Kidney glomerular epithelial cell (primary cell): ENCODE measurements around the gene TCTN2.

Experiments used
- DNase-seq: peaks from one replicate; lab custom pipeline; 2025; lab: John Stamatoyannopoulos, UW

Gene TCTN2

GRCh38 chr12:123686636-123687190 lies 15.8 kb downstream of the TCTN2 start:
- no peak for DNase-seq

DNA sequence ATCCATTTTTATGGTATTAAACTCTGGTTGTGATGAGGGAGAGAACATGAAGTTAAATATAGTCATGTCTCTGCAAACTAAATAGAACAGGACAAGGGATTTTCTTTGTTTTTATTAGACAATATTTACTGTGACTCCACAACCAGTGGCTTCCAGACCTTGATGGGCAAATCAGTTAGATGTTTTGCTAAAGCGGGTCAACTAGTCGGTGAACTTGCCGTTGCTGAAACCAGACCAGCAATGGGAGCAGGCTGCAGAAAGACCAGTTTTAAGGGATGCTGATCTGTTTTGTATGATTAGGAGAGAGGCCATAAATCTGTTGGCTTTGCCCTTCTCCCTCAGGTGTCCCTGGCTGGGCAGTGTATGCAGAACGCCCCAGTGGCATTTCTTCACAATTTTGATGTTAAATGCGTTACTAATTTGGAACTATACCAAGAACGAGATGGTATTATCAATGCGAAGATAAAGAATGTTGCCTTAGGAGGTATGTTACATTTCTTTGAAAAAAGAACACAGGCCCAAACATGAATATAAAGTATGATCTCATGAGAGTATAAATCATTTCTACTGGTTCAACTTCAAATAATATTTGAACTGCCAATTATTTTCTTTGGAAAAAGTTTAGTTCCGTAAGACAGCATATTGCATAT lies 19.4 kb downstream of the TCTN2 start:
- no peak for DNase-seq

GRCh38 chr12:123696207-123696606 lies 25.3 kb downstream of the TCTN2 start:
- no peak for DNase-seq

GRCh38 chr12:123696646-123697045 lies 25.7 kb downstream of the TCTN2 start:
- DNase-seq = no peak

DNA sequence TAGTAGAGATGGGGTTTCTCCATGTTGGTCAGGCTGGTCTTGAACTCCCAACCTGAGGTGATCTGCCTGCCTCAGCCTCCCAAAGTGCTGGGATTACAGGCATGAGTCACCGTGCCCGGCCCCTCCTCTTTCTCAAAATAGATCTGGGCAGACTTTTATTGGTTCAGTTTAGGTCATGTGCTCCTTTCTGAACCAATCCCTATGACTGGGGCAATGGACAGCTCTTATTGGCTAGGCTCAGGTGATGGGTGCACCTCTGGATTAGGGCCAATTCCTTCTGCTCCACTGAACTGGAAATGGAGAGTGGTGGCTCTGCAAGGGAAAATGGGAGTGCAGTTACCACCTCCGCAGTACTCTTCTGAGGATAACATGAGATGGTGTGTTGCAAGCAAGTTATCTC lies 35.0 kb downstream of the TCTN2 start:
- no peak for DNase-seq

DNA sequence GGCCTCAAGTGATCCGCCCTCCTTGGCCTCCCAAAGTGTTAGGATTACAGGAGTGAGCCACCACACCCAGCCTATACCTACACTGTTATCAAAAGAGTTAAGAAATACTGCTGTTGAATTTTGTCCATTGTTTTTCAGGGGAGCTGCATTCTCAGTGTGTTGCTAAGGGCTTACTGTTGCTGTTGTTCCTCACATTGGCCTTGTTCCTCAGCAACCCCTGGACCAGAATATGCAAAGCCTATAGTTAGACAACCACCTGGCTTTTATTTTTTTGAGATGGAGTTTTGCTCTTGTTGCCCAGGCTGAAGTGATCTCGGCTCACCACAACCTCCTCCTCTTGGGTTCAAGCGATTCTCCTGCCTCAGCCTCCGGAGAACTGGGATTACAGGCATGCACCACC lies 36.6 kb downstream of the TCTN2 start:
- no peak for DNase-seq

GRCh38 chr12:123712780-123713319 lies 41.9 kb downstream of the TCTN2 start:
- no peak for DNase-seq

GRCh38 chr12:123713398-123713797 lies 42.5 kb downstream of the TCTN2 start:
- no peak for DNase-seq

GRCh38 chr12:123713823-123714585 lies 43.1 kb downstream of the TCTN2 start:
- DNase-seq = no peak

DNA sequence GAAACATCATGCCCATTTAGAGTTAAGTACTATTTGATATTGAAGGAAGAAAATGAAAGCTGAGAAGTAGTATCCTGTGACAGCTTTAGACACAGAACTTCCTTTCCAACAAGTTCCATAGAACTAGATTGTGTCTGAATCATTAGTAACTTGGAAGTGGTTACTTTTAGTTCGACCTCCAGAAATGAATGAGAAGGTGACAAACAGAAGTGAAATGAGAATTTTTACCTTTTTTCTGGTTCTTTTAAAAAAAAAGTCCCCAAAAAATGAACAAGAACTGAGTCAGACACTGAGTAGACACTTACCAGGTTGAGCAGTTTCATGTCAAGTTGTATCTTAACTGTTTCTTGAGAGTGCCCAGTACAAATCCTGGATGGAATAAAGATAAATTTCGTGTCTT lies 44.3 kb downstream of the TCTN2 start:
- DNase-seq = no peak

DNA sequence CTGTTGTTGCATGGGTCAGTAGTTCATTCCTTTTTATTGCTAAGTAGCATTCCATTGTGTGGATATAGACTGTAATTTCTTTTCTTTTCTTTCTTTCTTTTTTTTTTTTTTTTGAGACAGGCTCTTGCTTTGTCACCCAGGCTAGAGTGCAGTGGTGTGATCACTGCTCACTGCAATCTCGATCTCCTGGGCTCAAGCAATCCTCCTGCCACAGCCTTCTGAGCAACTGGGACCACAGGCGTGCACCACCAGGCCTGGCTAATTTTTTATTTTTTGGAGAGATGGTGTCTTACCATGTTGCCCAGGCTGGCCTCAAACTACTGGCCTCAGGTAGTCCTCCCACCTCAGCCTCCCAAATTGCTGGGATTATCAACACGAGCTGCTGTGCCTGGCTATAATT lies 46.4 kb downstream of the TCTN2 start:
- DNase-seq = no peak

DNA sequence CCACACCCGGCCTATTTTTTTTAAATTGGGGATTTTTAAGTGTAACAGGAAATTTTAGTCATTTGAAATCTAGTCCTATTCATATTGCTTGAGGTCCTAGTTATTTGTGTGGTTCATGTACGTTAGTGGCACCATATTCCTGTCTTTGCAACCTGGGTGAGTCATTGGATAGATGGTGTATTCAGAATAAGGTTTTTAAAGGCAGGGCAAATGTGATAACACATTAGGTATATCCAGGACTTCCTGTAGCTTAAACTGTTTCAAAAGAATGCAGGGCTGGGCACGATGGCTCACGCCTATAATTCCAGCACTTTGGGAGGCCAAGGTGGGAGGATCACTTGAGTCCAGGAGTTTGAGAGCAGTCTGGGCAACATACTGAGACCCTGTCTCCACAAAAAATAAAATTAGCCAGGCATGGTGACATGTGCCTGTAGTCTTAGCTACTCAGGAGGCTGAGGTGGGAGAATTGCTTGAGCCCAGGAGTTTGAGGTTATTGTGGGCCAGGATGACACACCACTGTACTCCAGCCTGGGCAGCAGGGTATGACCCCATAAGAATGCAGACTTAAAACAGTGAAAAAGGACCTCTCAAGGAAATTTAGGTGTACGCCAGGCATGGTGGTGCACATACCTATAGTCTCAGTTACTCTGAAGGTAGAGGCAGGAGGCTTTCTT lies 49.4 kb downstream of the TCTN2 start:
- DNase-seq = no peak

DNA sequence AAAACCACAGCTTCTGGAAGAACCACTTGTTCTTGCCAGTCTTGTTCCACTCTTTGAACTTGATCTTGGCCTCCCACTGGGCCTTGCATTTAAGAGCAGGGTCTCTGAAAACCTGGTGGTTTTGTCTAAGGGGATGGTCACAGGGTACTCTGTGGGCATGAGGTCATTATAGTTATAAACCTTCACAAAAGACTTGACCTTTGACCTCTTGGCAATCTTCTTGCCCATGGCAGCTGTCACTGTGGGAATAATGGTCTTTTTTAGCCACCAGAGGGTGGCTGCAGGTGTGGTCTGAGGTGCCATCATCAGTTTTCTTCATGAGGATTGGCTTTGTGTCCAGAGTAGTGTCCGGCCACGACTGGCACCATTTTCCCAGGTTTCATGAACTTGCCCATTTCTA lies 50.3 kb downstream of the TCTN2 start:
- DNase-seq = no peak

- DNase-seq = no peak
These were observed 52.1 kb downstream of the TCTN2 start for GRCh38 chr12:123723011-123723410.

GRCh38 chr12:123723765-123724164 lies 52.9 kb downstream of the TCTN2 start:
- DNase-seq = no peak

DNA sequence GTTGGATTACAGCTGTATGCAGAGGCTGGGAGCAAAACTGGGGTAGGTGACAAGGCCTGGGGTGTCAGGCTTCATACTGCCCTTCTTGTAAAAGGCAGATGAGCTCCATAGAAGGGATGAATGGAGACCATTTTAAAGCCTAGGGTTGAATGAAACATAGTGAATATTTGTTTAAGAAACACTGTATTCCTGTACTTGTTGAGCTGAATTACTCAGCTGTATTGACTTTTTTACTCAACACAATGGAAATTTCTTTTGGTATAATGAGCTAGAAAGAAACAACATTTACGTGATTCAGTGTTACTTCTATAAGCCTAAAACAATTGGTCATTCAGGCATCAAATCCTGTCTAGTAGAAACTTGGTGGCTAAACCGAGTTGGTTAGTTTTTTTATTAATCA lies 55.3 kb downstream of the TCTN2 start:
- no peak for DNase-seq

GRCh38 chr12:123726962-123727361 lies 56.0 kb downstream of the TCTN2 start:
- no peak for DNase-seq

DNA sequence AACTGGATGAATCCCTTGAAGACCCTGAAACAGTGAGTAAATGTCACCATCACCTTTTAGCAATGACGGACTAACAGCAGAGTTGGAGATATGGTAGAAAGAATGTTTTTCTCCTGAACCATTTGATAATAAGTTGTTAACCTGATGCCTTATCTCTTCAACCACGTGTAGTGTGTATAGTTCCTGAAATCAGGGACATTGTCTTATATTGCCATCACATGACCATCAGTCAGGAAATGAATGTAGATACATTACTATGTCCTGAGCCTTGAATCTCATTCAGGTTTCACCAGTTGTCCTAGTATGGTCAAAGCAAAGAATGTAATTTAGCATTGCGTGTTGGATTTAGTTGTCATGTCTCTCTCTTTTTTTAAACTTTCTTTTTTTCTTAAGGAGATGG lies 57.0 kb downstream of the TCTN2 start:
- no peak for DNase-seq

DNA sequence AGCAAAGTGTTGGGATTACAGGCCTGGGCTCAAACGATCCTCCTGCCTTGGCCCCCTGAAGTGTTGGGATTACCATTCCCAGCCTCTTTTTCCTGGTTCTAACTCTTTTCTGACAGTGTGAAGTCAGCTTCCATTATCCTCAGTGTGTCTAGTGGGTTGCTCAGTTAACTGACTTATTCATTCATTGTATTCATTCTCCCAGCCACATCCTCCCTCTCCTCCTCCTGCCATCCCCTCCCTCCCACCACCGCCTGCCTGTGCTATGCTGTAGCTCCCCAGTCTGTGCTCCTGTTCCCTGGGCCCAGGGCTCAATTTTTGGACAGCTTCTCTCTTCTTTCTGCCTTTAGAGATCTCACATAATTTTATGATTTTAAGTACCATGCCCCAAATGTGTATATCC lies 60.7 kb downstream of the TCTN2 start:
- DNase-seq = no peak

DNA sequence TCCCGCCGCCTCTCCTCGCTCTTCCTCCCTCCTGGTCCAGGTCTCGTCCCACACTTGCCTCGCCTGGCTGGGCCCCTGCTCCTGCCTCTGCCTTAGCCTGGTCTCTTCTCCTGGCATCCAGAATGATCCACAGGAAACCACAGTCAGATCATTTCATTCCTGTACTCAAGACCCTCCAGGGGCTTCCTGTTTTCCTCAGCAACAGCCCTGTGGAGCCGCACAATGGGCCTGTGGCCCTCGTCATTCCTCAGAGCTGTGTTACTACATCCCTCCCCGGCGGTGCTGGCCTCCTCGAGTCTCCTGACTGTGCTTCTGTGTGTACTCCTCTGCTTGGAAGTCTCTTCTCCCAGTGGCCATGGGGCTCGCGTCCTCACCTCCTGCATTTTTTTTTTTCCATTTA lies 61.3 kb downstream of the TCTN2 start:
- DNase-seq = no peak

DNA sequence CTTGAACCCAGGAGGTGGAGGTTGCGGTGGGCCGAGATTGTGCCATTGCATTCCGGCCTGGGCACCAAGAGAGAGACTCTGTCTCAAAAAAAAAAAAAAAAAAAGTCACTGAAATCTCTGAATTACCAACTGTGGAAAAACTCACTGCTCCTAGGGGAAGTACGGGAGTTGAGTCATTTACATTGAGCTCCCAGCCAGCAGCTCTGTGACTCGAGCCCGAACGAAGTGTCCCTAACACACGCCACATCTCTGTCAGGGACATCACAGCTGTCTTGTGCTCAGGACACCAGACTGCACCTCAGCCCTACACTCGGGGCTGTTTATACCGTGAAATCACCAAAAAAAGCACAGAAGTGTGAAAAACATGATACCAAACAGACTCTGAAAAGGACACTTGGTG lies 62.3 kb downstream of the TCTN2 start:
- no peak for DNase-seq

DNA sequence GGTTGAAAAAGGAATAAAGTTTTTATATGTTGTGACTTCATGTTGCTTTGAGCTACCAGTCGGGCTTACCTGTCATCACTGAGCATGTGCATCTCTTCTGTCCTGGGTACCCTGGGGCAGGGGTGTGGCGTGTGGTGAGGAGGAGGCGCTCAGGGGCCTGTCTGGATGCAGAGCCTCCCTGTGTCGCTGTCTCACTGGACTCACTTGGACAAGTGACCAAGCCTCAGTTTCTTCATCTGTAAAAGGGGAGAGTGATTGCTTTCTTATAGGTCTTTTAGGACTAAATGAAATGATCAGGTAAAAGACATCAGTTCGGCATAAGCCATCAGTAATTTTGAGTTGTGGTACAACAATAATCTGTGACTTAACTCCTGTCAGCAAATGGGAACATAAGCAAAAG lies 63.4 kb downstream of the TCTN2 start:
- no peak for DNase-seq
